ENCODE results near the gene VCAN. TPM values are rescaled to one million over a fixed set of nuclear protein-coding genes. Genes with fewer than 3 reads are reported as not detected.

Gene VCAN
- polyA plus RNA-seq, 2 of the 4 experiments (the other 2 are of a cell fraction), result 26.0 to 42.0 TPM

DNA sequence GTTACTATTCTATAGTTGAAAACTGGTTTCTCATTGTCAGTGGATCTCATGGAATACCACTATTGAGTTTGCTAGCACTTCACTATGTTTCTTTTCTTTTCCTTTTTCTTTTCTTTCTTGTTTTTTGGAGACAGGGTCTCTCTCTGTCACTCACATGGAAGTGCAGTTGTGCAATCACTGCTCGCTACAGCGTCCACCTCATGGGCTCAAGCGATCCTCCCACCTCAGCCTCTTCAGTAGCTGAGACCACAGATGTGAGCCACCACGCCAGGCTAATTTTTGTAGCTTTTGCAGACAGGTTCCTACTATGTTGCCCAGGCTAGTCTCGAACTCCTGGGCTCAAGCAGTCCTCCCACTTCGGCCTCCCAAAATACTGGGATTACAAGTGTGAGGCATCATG, 42.7 kb upstream of the VCAN start (continued):
- no peak for TF ChIP-seq RFX5 (IDR thresholded peaks at IDR 0.05)
- no peak for TF ChIP-seq PHF8 (IDR thresholded peaks at IDR 0.05; ENCODE audit: borderline replicate concordance, low read depth)
- no peak for TF ChIP-seq CBX2 (IDR thresholded peaks at IDR 0.05; ENCODE audit: borderline replicate concordance, low read depth)
- TF ChIP-seq MAFK (IDR thresholded peaks at IDR 0.05; ENCODE audit: partially characterized antibody), result no peak
- TF ChIP-seq, protein P1, sequence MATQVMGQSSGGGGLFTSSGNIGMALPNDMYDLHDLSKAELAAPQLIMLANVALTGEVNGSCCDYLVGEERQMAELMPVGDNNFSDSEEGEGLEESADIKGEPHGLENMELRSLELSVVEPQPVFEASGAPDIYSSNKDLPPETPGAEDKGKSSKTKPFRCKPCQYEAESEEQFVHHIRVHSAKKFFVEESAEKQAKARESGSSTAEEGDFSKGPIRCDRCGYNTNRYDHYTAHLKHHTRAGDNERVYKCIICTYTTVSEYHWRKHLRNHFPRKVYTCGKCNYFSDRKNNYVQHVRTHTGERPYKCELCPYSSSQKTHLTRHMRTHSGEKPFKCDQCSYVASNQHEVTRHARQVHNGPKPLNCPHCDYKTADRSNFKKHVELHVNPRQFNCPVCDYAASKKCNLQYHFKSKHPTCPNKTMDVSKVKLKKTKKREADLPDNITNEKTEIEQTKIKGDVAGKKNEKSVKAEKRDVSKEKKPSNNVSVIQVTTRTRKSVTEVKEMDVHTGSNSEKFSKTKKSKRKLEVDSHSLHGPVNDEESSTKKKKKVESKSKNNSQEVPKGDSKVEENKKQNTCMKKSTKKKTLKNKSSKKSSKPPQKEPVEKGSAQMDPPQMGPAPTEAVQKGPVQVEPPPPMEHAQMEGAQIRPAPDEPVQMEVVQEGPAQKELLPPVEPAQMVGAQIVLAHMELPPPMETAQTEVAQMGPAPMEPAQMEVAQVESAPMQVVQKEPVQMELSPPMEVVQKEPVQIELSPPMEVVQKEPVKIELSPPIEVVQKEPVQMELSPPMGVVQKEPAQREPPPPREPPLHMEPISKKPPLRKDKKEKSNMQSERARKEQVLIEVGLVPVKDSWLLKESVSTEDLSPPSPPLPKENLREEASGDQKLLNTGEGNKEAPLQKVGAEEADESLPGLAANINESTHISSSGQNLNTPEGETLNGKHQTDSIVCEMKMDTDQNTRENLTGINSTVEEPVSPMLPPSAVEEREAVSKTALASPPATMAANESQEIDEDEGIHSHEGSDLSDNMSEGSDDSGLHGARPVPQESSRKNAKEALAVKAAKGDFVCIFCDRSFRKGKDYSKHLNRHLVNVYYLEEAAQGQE (IDR thresholded peaks at IDR 0.05), result no peak
- no peak for TF ChIP-seq ESRRA (IDR thresholded peaks at IDR 0.05; ENCODE audit: borderline replicate concordance, low read length)

DNA sequence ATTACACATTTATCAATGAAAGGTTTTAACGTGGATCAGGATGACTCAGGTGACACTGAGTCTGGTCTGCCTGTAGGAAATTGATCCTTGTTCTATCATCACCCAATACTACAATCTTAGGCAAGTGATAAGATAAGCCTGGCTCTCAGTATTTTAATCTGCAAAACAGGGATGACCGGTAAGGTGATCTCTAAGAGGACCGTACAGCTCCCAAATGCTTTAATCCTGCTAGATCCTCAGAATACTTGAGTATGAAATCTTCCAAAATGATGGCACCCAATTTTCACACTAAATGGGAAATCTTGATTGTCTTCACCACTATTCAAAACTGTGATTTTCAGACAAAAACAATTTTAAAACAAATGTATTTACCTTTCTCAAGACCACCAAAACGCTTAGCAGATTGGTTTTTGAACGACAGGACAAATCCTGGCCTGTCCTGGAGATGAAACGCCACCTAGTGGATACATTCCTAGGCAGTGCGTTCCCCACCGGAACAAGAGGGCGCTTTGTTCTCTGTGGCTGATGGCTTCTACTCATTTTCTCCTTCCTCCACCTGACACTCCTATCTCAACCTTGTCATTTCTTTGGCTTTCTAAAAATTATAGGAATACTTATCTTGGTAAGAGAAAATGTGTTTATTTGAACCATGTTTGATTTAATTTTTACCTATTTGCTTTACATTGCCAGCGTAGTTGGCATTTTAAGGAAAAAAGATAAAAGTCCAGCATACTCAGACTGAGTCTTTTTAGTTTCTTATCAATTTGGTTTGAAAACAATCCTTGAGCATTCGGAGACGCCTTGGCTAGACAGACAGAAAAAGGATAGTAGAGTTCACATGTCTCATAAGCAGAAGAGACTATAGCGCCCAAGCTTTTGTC, 41.2 kb upstream of the VCAN start:
- Histone ChIP-seq H3K27ac (no peak overlapping the region), H3K9me3 (no peaks in the 10 kb centered on the region), H3K4me2 (no peak overlapping the region), H3K4me1 (no peaks in the 10 kb centered on the region), H3K4me3 (no peak overlapping the region)
- ChIA-PET CTCF (interaction anchor here (0.6 to 2.9 kb wide), 16 partner anchors 11 to 1595 kb away, joined by 3 to 11 read pairs (median 4); no protein-coding TSS in a partner anchor), POLR2A (no interaction called here)
- WGBS (ENCODE audit: missing lambda C conversion rate), result 40% methylated on average over 13 of the region's 13 CpGs
- TF ChIP-seq, protein P2, sequence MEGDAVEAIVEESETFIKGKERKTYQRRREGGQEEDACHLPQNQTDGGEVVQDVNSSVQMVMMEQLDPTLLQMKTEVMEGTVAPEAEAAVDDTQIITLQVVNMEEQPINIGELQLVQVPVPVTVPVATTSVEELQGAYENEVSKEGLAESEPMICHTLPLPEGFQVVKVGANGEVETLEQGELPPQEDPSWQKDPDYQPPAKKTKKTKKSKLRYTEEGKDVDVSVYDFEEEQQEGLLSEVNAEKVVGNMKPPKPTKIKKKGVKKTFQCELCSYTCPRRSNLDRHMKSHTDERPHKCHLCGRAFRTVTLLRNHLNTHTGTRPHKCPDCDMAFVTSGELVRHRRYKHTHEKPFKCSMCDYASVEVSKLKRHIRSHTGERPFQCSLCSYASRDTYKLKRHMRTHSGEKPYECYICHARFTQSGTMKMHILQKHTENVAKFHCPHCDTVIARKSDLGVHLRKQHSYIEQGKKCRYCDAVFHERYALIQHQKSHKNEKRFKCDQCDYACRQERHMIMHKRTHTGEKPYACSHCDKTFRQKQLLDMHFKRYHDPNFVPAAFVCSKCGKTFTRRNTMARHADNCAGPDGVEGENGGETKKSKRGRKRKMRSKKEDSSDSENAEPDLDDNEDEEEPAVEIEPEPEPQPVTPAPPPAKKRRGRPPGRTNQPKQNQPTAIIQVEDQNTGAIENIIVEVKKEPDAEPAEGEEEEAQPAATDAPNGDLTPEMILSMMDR (IDR thresholded peaks at IDR 0.05), result peak; percentile 84
- TF ChIP-seq FOXS1 (CRISPR knock-in tag; IDR thresholded peaks at IDR 0.05) (no peak), SMC3 (IDR thresholded peaks at IDR 0.05) (peak; percentile 84), RAD21 (conservative IDR thresholded peaks at IDR 0.05 in 1 of 2, IDR thresholded peaks at IDR 0.05 in 1 of 2) (peak; percentile 76 to 86)
- FAIRE-seq, result no peak
- peak; percentile 74 to 96; a peak in 4 of 6 replicates for ATAC-seq
- peak; percentile 14 to 64 for DNase-seq (ENCODE audit: low read depth in 1 of 2, low spot score in 1 of 2)

DNA sequence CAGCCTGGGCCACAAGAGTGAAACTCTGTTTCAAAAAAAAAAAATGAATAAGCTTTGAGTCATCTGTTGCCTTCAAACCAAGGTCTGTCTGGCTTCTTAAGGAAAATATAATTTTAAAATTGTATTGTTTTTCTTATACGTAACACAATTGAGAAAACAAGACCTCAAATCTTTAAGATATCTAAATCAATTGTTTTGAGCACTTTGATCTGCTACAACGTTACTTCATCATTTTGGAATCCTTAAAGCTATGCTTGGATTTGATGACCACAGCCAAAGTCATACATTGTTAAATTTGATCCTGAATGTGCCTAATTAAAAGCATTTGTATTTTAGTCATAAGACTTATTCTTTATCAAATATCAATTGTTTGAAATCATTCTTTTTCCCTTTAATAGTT, 37.7 kb upstream of the VCAN start:
- Histone ChIP-seq H3K4me3 (no peak overlapping the region), H3K9me3 (no peaks in the 10 kb centered on the region), H3K27ac (no peak overlapping the region), H3K4me1 (no peaks in the 10 kb centered on the region), H3K4me2 (no peak overlapping the region)
- no peak for FAIRE-seq
- WGBS (ENCODE audit: missing lambda C conversion rate), result 38% methylated on average over 2 of the region's 2 CpGs
- ATAC-seq, result no peak
- no peak for DNase-seq (ENCODE audit: low read depth in 1 of 2, low spot score in 1 of 2)
- POLR2A ChIA-PET, result no interaction called here
- CTCF ChIA-PET, result no interaction called here
- no peak for TF ChIP-seq RAD21 (conservative IDR thresholded peaks at IDR 0.05 in 1 of 2, IDR thresholded peaks at IDR 0.05 in 1 of 2)
- TF ChIP-seq SMC3 (IDR thresholded peaks at IDR 0.05), result no peak
- no peak for TF ChIP-seq HOXA7 (CRISPR knock-in tag; IDR thresholded peaks at IDR 0.05)
- TF ChIP-seq, protein P3, sequence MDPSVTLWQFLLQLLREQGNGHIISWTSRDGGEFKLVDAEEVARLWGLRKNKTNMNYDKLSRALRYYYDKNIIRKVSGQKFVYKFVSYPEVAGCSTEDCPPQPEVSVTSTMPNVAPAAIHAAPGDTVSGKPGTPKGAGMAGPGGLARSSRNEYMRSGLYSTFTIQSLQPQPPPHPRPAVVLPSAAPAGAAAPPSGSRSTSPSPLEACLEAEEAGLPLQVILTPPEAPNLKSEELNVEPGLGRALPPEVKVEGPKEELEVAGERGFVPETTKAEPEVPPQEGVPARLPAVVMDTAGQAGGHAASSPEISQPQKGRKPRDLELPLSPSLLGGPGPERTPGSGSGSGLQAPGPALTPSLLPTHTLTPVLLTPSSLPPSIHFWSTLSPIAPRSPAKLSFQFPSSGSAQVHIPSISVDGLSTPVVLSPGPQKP (IDR thresholded peaks at IDR 0.05; ENCODE audit: low read depth, low read length), result no peak
- no peak for TF ChIP-seq RARB (CRISPR knock-in tag; IDR thresholded peaks at IDR 0.05)
- no peak for TF ChIP-seq TP53 (CRISPR knock-in tag; IDR thresholded peaks at IDR 0.05)
- TF ChIP-seq, protein P1 (IDR thresholded peaks at IDR 0.05), result no peak
- TF ChIP-seq, protein P4, sequence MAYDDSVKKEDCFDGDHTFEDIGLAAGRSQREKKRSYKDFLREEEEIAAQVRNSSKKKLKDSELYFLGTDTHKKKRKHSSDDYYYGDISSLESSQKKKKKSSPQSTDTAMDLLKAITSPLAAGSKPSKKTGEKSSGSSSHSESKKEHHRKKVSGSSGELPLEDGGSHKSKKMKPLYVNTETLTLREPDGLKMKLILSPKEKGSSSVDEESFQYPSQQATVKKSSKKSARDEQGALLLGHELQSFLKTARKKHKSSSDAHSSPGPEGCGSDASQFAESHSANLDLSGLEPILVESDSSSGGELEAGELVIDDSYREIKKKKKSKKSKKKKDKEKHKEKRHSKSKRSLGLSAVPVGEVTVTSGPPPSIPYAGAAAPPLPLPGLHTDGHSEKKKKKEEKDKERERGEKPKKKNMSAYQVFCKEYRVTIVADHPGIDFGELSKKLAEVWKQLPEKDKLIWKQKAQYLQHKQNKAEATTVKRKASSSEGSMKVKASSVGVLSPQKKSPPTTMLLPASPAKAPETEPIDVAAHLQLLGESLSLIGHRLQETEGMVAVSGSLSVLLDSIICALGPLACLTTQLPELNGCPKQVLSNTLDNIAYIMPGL (CRISPR knock-in tag; IDR thresholded peaks at IDR 0.05; ENCODE audit: borderline replicate concordance), result no peak
- TF ChIP-seq, protein P5, sequence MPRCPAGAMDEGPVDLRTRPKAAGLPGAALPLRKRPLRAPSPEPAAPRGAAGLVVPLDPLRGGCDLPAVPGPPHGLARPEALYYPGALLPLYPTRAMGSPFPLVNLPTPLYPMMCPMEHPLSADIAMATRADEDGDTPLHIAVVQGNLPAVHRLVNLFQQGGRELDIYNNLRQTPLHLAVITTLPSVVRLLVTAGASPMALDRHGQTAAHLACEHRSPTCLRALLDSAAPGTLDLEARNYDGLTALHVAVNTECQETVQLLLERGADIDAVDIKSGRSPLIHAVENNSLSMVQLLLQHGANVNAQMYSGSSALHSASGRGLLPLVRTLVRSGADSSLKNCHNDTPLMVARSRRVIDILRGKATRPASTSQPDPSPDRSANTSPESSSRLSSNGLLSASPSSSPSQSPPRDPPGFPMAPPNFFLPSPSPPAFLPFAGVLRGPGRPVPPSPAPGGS (IDR thresholded peaks at IDR 0.05), result no peak
- no peak for TF ChIP-seq KDM1A (IDR thresholded peaks at IDR 0.05; ENCODE audit: low read depth)
- TF ChIP-seq ZC3H11A (IDR thresholded peaks at IDR 0.05), result no peak
- no peak for TF ChIP-seq FOXS1 (CRISPR knock-in tag; IDR thresholded peaks at IDR 0.05)
